Mesothelial cell of epicardium (in vitro differentiated cells): Measurements from ENCODE around the gene FBXO41. TPM values are rescaled to one million over a fixed set of nuclear protein-coding genes. Genes with fewer than 3 reads are reported as not detected.

Source experiments
- DNase-seq, 2 experiments: peaks; one replicate each; pipeline ENCODE4 v3.0.0; 2021; ENCODE audit warnings: low spot score in 2 of 2; ENCODE audit not compliant: unreplicated experiment in 2 of 2
- H3K27ac Mint-ChIP-seq: 2 replicates; pipeline ENCODE4 v1.8.0; 2021; ENCODE audit warnings: mixed read lengths
- H3K27me3 Mint-ChIP-seq: 2 replicates; pipeline ENCODE4 v1.8.0; 2021; ENCODE audit warnings: low read depth, mixed read lengths
- H3K36me3 Mint-ChIP-seq: 2 replicates; pipeline ENCODE4 v1.8.0; 2021; ENCODE audit warnings: mixed read lengths
- H3K4me1 Mint-ChIP-seq: 2 replicates; pipeline ENCODE4 v1.8.0; 2021; ENCODE audit warnings: mixed read lengths
- H3K4me3 Mint-ChIP-seq: 2 replicates; pipeline ENCODE4 v1.8.0; 2021; ENCODE audit warnings: mild to moderate bottlenecking, moderate library complexity, mixed read lengths
- H3K9me3 Mint-ChIP-seq: 2 replicates; pipeline ENCODE4 v1.8.0; 2021; ENCODE audit warnings: mixed read lengths
- CTCF ChIP-seq: fragments of 200-600 bp; sonication (generic); IDR thresholded peaks from one replicate; pipeline ENCODE4 v1.5.0; 2021; ENCODE audit warnings: antibody characterized with exemption; ENCODE audit not compliant: unreplicated experiment
- total RNA-seq: library from RNA; stranded (reverse); gene quantifications from 3 replicates; pipeline ENCODE4 v1.2.1, GENCODE V29; 2021

Gene FBXO41
- total RNA-seq, 1 donor from 2014 or later = 8.1 TPM

DNA sequence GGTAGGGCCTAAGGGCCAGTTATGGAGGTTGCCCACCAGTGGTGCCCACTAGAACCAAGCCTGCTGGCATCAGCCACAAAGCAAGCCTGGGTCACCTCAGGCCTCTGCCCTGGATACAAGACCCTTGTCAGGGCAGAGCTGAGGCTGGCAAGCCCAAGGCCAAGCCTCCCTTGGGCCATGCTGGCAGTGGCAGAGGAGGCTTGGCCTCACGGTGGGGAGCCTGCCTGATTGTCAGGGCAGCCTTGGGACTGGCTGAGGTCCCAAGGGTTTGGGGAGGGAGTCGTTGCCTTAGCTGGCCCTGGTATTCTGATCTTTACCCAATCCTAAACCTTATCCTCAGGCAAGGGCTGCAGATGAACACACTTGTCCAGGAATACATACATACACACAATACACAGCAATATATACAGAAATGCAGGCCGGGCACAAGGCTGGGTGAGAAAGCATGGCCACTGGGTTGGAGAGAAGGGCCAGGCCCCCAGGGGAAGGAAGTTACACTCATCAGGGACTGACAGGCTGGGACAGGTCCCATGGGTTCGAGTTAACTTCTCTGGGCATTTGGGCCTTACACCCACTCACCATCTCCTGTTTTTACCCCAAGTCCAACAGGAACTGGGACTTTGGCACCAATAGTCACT lies 29.2 kb downstream of the FBXO41 start:
- no peak overlapping the region for H3K27ac Mint-ChIP-seq
- H3K9me3 Mint-ChIP-seq = no peaks in the 10 kb centered on the region
- no peaks in the 10 kb centered on the region for H3K27me3 Mint-ChIP-seq
- H3K4me3 Mint-ChIP-seq = no peak overlapping the region
- no peak for DNase-seq
- peaks cover 16% of the 10 kb centered on the region for H3K36me3 Mint-ChIP-seq
- no peaks in the 10 kb centered on the region for H3K4me1 Mint-ChIP-seq
- no peak for TF ChIP-seq CTCF

DNA sequence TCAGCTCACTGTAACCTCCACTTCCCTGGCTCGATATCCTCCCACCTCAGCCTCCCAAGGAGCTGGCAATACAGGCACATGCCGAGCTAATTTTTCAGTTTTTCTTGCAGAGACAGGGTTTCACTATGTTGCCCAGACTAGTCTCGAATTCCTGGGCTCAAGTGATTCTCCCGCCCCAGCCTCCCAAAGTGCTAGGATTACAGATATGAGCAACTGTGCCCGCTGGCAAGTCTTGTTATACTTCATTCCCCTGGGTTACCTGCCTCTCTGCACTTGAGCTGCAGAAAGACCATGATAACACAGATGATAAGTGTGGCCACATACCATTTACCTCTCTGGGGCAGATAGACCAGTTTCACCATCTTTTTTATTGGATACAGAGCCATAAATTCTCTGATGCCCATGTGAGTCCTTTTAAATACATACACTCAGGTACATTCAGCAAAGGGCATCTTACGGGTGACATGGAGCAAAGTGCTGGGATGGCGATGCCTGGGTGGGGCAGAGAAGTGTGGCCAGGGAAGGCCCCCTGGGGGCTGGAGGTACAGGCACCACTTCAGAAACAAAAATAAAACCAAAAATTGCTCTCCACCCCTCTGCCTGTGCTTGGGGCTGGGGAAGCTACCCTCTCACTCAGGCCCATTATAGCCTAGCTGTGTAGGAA lies 29.8 kb downstream of the FBXO41 start:
- peaks cover 23% of the 10 kb centered on the region for H3K36me3 Mint-ChIP-seq
- H3K9me3 Mint-ChIP-seq = no peaks in the 10 kb centered on the region
- H3K27me3 Mint-ChIP-seq = no peaks in the 10 kb centered on the region
- no peak overlapping the region for H3K4me3 Mint-ChIP-seq
- no peak for TF ChIP-seq CTCF
- no peak overlapping the region for H3K27ac Mint-ChIP-seq
- H3K4me1 Mint-ChIP-seq = no peaks in the 10 kb centered on the region
- DNase-seq = no peak

- Mint-ChIP-seq H3K9me3 (no peaks in the 10 kb centered on the region), H3K4me3 (no peak overlapping the region), H3K36me3 (peaks cover 26% of the 10 kb centered on the region), H3K27ac (no peak overlapping the region), H3K4me1 (no peaks in the 10 kb centered on the region), H3K27me3 (no peaks in the 10 kb centered on the region)
- no peak for TF ChIP-seq CTCF
- DNase-seq = no peak
These were observed 30.4 kb downstream of the FBXO41 start for GRCh38 chr2:73253901-73254300.

- H3K9me3 Mint-ChIP-seq = no peaks in the 10 kb centered on the region
- H3K27ac Mint-ChIP-seq = no peak overlapping the region
- H3K36me3 Mint-ChIP-seq = peaks cover 28% of the 10 kb centered on the region
- no peaks in the 10 kb centered on the region for H3K4me1 Mint-ChIP-seq
- no peak for DNase-seq
- no peak for TF ChIP-seq CTCF
- no peak overlapping the region for H3K4me3 Mint-ChIP-seq
- H3K27me3 Mint-ChIP-seq = no peaks in the 10 kb centered on the region
These were observed 30.9 kb downstream of the FBXO41 start for GRCh38 chr2:73253400-73253799.

- no peaks in the 10 kb centered on the region for H3K27me3 Mint-ChIP-seq
- H3K36me3 Mint-ChIP-seq = peaks cover 31% of the 10 kb centered on the region
- no peaks in the 10 kb centered on the region for H3K9me3 Mint-ChIP-seq
- DNase-seq = no peak
- no peak overlapping the region for H3K27ac Mint-ChIP-seq
- no peak overlapping the region for H3K4me3 Mint-ChIP-seq
- no peak for TF ChIP-seq CTCF
- H3K4me1 Mint-ChIP-seq = no peaks in the 10 kb centered on the region
These were observed 31.8 kb downstream of the FBXO41 start for GRCh38 chr2:73252238-73253027.
